Ovary (tissue), 9 donors: Measurements from ENCODE around the gene HAPLN2. TPM values are rescaled to one million over a fixed set of nuclear protein-coding genes. Genes with fewer than 3 reads are reported as not detected.

Experiments used
- DNase-seq, 5 donors: peaks; one replicate each; pipeline ENCODE4 v3.0.0-alpha.2; 2019 to 2020
- H3K27ac ChIP-seq, 2 donors: fragments of 200-600 bp; one replicate each; pipeline versions ENCODE4 v1.5.1 to v1.8.0; 2019 to 2022
- H3K27me3 ChIP-seq: fragments of 200-600 bp; one replicate; pipeline ENCODE4 v1.8.0; 2022
- H3K36me3 ChIP-seq: fragments of 200-600 bp; sonication (generic); one replicate; pipeline ENCODE4 v1.5.1; 2019
- H3K4me1 ChIP-seq: one replicate; pipeline ENCODE4 v1.8.1; 2013; ENCODE audit warnings: mild to moderate bottlenecking, moderate library complexity; ENCODE audit not compliant: insufficient read depth
- H3K4me3 ChIP-seq: fragments of 200-600 bp; sonication (generic); one replicate; pipeline ENCODE4 v1.5.1; 2017
- H3K9me3 ChIP-seq, 2 donors: fragments of 200-600 bp in 1 of 2; sonication (generic) in 1 of 2; one replicate each; pipeline versions ENCODE4 v1.5.1 to v1.8.1; 2013 to 2019; ENCODE audit warnings: mild to moderate bottlenecking in 1 of 2, moderate library complexity in 1 of 2
- EP300 ChIP-seq: sonication (generic); formaldehyde crosslinking; IDR thresholded peaks from one replicate; pipeline ENCODE4 v1.6.1; 2017; ENCODE audit warnings: antibody characterized with exemption
- POLR2A ChIP-seq: fragments of 450-650 bp; IDR thresholded peaks from one replicate; pipeline ENCODE4 v1.6.1; 2017; ENCODE audit warnings: antibody characterized with exemption, mild to moderate bottlenecking, moderate library complexity
- WGBS, 3 donors: extraction: QIAGEN DNeasy Blood & Tissue Kit in 1 of 3; methylation state at CpG; one replicate each; pipeline versions ENCODE4 v1.1.5 to v1.1.7; 2013 to 2017; 5-methylcytosine and 5-hydroxymethylcytosine counted together
- intact Hi-C, 4 donors: fragments of 100-400 bp; cut with DNase I; formaldehyde crosslinking; loops; one replicate each; pipeline versions ENCODE4 v1.11.0 to v1.15.1; 2022 to 2023
- polyA plus RNA-seq, 2 donors: library from polyadenylated mRNA; stranded (reverse); fragments of 200-250 nt in 1 of 2; fragments of 350-450 nt in 1 of 2; fragmentation: Illumina TruSeq in 1 of 2; extraction: RNeasy Lipid Tissue Mini Kit (QIAGEN cat#74804) in 1 of 2; gene quantifications; one replicate each; pipeline ENCODE4 v1.2.3, GENCODE V29; 2013 to 2014
- total RNA-seq, 7 donors: library from RNA; depleted of rRNA in 2 of 7; stranded (reverse); fragments of >200 nt in 2 of 7; fragmentation: NEBNext Ultra II Directional in 3 of 7; extraction: Animal tissue kit (Norgen Biotek cat#: 25700) in 3 of 7; gene quantifications; one replicate each; pipeline versions ENCODE4 v1.1.0 to v1.2.4, GENCODE V29; 2016 to 2023
- TF ChIP-seq, protein P1 (sequence below), 3 donors: fragments of 450-650 bp in 2 of 3; fragments of 200-600 bp in 1 of 3; IDR thresholded peaks; one replicate each; pipeline versions ENCODE4 v1.5.1 to v1.8.0; 2016 to 2022; ENCODE audit warnings: antibody characterized with exemption in 3 of 3, mild to moderate bottlenecking in 1 of 3
- donor health status: DM: no; HTN: no; CAD: no; lungs with moderate emphysema.
- donor health status: DM: no; HTN: no; CAD: no.
- donor health status: Bipolar disorder and iron deficiency.
- donor health status: DM: yes; HTN: yes; CAD: no.
- donor health status: DM: no; HTN: no; CAD: no.
- donor health status: DM: yes; HTN: yes; CAD: no.

The HAPLN2 gene
- total and polyA plus RNA-seq, 9 donors, result 0.30 to 1.9 (median 1.2) TPM; not detected in 1

DNA sequence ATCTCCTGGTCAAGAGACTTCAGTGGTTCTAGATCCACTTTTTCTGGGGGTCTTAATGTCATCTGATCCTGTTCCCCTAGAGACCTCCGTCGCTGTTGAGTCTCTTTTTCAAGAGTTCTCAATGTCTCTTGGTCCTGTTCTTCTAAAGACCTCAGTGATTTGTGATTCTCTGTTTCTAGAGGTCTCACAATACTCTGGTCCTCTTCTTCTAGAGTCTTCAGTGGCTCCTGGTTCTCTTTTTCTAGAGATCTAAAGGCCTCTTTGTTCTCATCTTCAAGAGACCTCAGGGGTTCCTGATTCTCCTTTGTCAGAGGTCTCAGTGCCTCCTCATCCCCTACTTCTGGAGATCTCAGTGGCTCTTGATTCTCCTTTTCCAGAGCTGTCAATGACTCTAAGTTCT, 52.6 kb downstream of the HAPLN2 start:
- no peak overlapping the region for H3K27ac ChIP-seq
- no peaks in the 10 kb centered on the region for H3K27me3 ChIP-seq
- H3K4me3 ChIP-seq, result no peak overlapping the region
- H3K36me3 ChIP-seq, result no peaks in the 10 kb centered on the region
- no peak for DNase-seq
- TF ChIP-seq EP300 (no peak), POLR2A (no peak)
- TF ChIP-seq, protein P1, sequence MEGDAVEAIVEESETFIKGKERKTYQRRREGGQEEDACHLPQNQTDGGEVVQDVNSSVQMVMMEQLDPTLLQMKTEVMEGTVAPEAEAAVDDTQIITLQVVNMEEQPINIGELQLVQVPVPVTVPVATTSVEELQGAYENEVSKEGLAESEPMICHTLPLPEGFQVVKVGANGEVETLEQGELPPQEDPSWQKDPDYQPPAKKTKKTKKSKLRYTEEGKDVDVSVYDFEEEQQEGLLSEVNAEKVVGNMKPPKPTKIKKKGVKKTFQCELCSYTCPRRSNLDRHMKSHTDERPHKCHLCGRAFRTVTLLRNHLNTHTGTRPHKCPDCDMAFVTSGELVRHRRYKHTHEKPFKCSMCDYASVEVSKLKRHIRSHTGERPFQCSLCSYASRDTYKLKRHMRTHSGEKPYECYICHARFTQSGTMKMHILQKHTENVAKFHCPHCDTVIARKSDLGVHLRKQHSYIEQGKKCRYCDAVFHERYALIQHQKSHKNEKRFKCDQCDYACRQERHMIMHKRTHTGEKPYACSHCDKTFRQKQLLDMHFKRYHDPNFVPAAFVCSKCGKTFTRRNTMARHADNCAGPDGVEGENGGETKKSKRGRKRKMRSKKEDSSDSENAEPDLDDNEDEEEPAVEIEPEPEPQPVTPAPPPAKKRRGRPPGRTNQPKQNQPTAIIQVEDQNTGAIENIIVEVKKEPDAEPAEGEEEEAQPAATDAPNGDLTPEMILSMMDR (IDR thresholded peaks at IDR 0.05), result no peak
- H3K4me1 ChIP-seq, result no peaks in the 10 kb centered on the region
- intact Hi-C loops, result no loop called here
- no peaks in the 10 kb centered on the region for H3K9me3 ChIP-seq
- WGBS, 3 donors, result 87 to 100% (median 92%) methylated on average over 2 of the region's 2 CpGs

DNA sequence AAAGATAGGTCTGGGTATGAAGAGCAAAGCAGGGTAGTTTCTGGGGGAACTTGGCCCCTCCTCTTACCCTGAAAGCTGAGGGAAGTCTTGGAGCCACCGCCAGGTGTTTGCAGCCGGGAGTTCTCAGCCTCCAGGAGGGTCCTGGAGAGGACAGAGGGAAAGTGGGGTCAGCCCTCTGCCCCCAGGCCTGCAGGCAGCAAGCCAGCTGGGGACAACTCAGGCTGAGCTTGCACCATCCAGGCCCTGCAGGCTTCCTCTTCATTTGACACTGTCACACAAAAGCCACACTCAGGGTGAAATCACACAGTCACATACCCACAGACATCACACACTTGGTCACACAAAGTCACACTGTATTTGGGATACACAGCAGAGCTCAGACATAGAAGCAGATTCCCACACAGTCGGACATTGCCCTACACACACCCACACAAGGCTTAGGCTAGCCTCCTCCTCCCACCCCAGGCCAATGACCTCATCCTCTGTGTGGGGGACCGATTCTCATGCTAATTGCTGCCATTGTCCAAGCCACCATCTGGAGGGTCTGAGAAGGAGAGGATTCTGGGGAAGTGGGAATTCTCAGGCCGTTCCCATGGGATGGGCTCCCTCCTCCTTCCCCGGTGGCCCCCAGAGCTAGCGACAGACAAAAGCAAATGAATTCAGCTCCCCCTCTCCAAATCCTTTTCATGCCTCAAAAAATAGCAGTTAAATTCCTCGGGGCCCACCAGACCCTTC, 54.3 kb downstream of the HAPLN2 start:
- Histone ChIP-seq H3K4me3 (no peak overlapping the region), H3K4me1 (no peaks in the 10 kb centered on the region)
- intact Hi-C loops, result loop anchor here in 1 of 4 donors (2.0 kb wide), 1 partner anchor 13 kb away; no protein-coding TSS in a partner anchor

More for the DNA sequence above, 54.3 kb downstream of the HAPLN2 start:
- no peak overlapping the region for H3K27ac ChIP-seq
- DNase-seq, result no peak
- TF ChIP-seq POLR2A (no peak), EP300 (no peak)
- TF ChIP-seq, protein P1 (IDR thresholded peaks at IDR 0.05), result no peak
- no peaks in the 10 kb centered on the region for H3K9me3 ChIP-seq
- WGBS, 3 donors, result 32 to 55% (median 43%) methylated on average over 8 of the region's 8 CpGs
- H3K27me3 ChIP-seq, result peaks cover 3% of the 10 kb centered on the region
- no peaks in the 10 kb centered on the region for H3K36me3 ChIP-seq

Other genes with a start within 250 kb of the HAPLN2 start
- gene MEF2D, start 118.6 kb upstream of the HAPLN2 start, total RNA-seq, result 10 to 100 TPM; 30.0 to 96.6 (median 64.0) TPM
- gene MEF2D, start 118.6 kb upstream of the HAPLN2 start, polyA plus RNA-seq, result 10 to 100 TPM; 33.0 to 40.1 TPM
- gene IQGAP3, start 46.9 kb upstream of the HAPLN2 start, total RNA-seq, result 1 to 10 TPM in 1 of 7 donors, under 1 TPM in 5, not detected in 1; 0.05 to 1.2 (median 0.30) TPM
- under 1 TPM; 0.18 to 0.60 TPM for gene IQGAP3, start 46.9 kb upstream of the HAPLN2 start, polyA plus RNA-seq
- under 1 TPM in 1 of 7 donors, not detected in 6; 0.15 TPM for gene TTC24, start 39.7 kb upstream of the HAPLN2 start, total RNA-seq
- gene TTC24, start 39.7 kb upstream of the HAPLN2 start, polyA plus RNA-seq, result under 1 TPM in 1 of 2 donors, not detected in 1; 0.12 TPM
- 10 to 100 TPM; 43.5 to 85.4 (median 65.4) TPM for gene NAXE, start 27.6 kb upstream of the HAPLN2 start, total RNA-seq
- 10 to 100 TPM; 57.8 to 75.0 TPM for gene NAXE, start 27.6 kb upstream of the HAPLN2 start, polyA plus RNA-seq
- gene GPATCH4, start 17.9 kb upstream of the HAPLN2 start, total RNA-seq, result 10 to 100 TPM; 11.1 to 45.1 (median 22.8) TPM
- gene GPATCH4, start 17.9 kb upstream of the HAPLN2 start, polyA plus RNA-seq, result 10 to 100 TPM; 10.0 to 22.0 TPM
- gene BCAN, start 22.7 kb downstream of the HAPLN2 start, total RNA-seq, result 1 to 10 TPM in 2 of 7 donors, under 1 TPM in 2, not detected in 3; 0.20 to 2.2 (median 1.0) TPM
- under 1 TPM; 0.11 to 0.43 TPM for gene BCAN, start 22.7 kb downstream of the HAPLN2 start, polyA plus RNA-seq
- 10 to 100 TPM in 3 of 7 donors, 1 to 10 TPM in 4; 3.5 to 32.9 (median 9.8) TPM for gene NES, start 58.0 kb downstream of the HAPLN2 start, total RNA-seq
- 10 to 100 TPM; 13.5 to 31.7 TPM for gene NES, start 58.0 kb downstream of the HAPLN2 start, polyA plus RNA-seq
- gene CRABP2, start 86.2 kb downstream of the HAPLN2 start, total RNA-seq, result 10 to 100 TPM in 3 of 7 donors, 1 to 10 TPM in 4; 1.8 to 31.5 (median 5.5) TPM
- 10 to 100 TPM in 1 of 2 donors, 1 to 10 TPM in 1; 1.4 to 22.9 TPM for gene CRABP2, start 86.2 kb downstream of the HAPLN2 start, polyA plus RNA-seq
- gene METTL25B, start 109.1 kb downstream of the HAPLN2 start, total RNA-seq, result 10 to 100 TPM; 22.4 to 39.6 (median 33.2) TPM
- 10 to 100 TPM; 18.1 to 33.2 TPM for gene METTL25B, start 109.1 kb downstream of the HAPLN2 start, polyA plus RNA-seq
- 10 to 100 TPM; 11.7 to 33.8 (median 26.1) TPM for gene ISG20L2, start 109.4 kb downstream of the HAPLN2 start, total RNA-seq
- gene ISG20L2, start 109.4 kb downstream of the HAPLN2 start, polyA plus RNA-seq, result 10 to 100 TPM; 13.6 to 58.7 TPM
- gene MRPL24, start 121.7 kb downstream of the HAPLN2 start, total RNA-seq, result 10 to 100 TPM; 23.1 to 83.3 (median 61.8) TPM
- gene MRPL24, start 121.7 kb downstream of the HAPLN2 start, polyA plus RNA-seq, result 100 to 1,000 TPM in 1 of 2 donors, 10 to 100 TPM in 1; 71.3 to 173 TPM
- gene HDGF, start 132.3 kb downstream of the HAPLN2 start, total RNA-seq, result 100 to 1,000 TPM in 6 of 7 donors, 10 to 100 TPM in 1; 81.1 to 175 (median 146) TPM
- 100 to 1,000 TPM; 104 to 184 TPM for gene HDGF, start 132.3 kb downstream of the HAPLN2 start, polyA plus RNA-seq
- gene PRCC, start 148.1 kb downstream of the HAPLN2 start, total RNA-seq, result 10 to 100 TPM; 24.7 to 65.2 (median 50.9) TPM
- 10 to 100 TPM; 38.6 to 72.5 TPM for gene PRCC, start 148.1 kb downstream of the HAPLN2 start, polyA plus RNA-seq
- gene SH2D2A, start 197.4 kb downstream of the HAPLN2 start, total RNA-seq, result 1 to 10 TPM in 4 of 7 donors, under 1 TPM in 3; 0.40 to 2.8 (median 1.4) TPM
- gene SH2D2A, start 197.4 kb downstream of the HAPLN2 start, polyA plus RNA-seq, result under 1 TPM; 0.19 to 0.65 TPM
- under 1 TPM in 1 of 7 donors, not detected in 6; 0.15 TPM for gene INSRR, start 239.7 kb downstream of the HAPLN2 start, total RNA-seq
- under 1 TPM in 1 of 2 donors, not detected in 1; 0.02 TPM for gene INSRR, start 239.7 kb downstream of the HAPLN2 start, polyA plus RNA-seq
- gene NTRK1, start 241.4 kb downstream of the HAPLN2 start, total RNA-seq, result under 1 TPM in 4 of 7 donors, not detected in 3; 0.34 to 0.92 (median 0.41) TPM
- gene NTRK1, start 241.4 kb downstream of the HAPLN2 start, polyA plus RNA-seq, result under 1 TPM in 1 of 2 donors, not detected in 1; 0.11 TPM